Measurements from ENCODE around the gene THAP12. TPM values are rescaled to one million over a fixed set of nuclear protein-coding genes. Genes with fewer than 3 reads are reported as not detected.

THAP12 gene
- total RNA-seq, 6 experiments from 2014 or later: 11.5 to 15.8 (median 12.5) TPM

GRCh38 chr11:76394411-76394810, 13.5 kb upstream of the THAP12 start:
- intact Hi-C loops (cut with DNase I): no loop called here
- ATAC-seq: no peak
- H3K9me3 ChIP-seq: no peaks in the 10 kb centered on the region
- H3K4me1 ChIP-seq: no peaks in the 10 kb centered on the region
- no peaks in the 10 kb centered on the region for H3K36me3 ChIP-seq
- H3K27ac ChIP-seq: no peak overlapping the region
- DNase-seq: no peak
- no peak overlapping the region for H3K4me3 ChIP-seq
- TF ChIP-seq POLR2A (IDR thresholded peaks at IDR 0.05): no peak
- TF ChIP-seq, protein P1, sequence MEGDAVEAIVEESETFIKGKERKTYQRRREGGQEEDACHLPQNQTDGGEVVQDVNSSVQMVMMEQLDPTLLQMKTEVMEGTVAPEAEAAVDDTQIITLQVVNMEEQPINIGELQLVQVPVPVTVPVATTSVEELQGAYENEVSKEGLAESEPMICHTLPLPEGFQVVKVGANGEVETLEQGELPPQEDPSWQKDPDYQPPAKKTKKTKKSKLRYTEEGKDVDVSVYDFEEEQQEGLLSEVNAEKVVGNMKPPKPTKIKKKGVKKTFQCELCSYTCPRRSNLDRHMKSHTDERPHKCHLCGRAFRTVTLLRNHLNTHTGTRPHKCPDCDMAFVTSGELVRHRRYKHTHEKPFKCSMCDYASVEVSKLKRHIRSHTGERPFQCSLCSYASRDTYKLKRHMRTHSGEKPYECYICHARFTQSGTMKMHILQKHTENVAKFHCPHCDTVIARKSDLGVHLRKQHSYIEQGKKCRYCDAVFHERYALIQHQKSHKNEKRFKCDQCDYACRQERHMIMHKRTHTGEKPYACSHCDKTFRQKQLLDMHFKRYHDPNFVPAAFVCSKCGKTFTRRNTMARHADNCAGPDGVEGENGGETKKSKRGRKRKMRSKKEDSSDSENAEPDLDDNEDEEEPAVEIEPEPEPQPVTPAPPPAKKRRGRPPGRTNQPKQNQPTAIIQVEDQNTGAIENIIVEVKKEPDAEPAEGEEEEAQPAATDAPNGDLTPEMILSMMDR (IDR thresholded peaks at IDR 0.05): no peak
- H3K27me3 ChIP-seq: no peaks in the 10 kb centered on the region

DNA sequence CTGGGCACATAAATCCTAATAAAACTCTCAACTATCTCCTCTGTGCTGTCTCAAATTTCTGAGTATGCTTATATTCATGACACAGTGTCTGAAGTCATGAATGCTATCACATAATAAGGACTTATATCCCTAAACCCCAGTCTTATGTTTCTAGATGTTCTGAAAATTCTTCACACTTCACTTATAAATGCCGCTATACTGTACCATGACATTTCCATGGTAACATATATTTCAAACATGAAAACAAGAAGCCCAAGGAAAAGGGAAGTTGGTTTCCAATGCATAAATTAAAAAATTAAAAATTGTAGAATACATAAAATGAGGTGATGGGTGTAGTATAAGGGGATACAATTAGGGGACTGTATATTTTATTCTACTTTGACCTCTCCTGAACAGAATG, 11.9 kb upstream of the THAP12 start:
- no peak for TF ChIP-seq POLR2A (IDR thresholded peaks at IDR 0.05)
- TF ChIP-seq, protein P1 (IDR thresholded peaks at IDR 0.05): no peak
- WGBS (ENCODE audit: insufficient coverage, low coverage, low lambda C conversion rate, missing lambda C conversion rate): 69% methylated on average over 1 of the region's 1 CpG
- ATAC-seq (no peak), DNase-seq (no peak)
- intact Hi-C loops (cut with DNase I): no loop called here
- H3K4me1 ChIP-seq: no peaks in the 10 kb centered on the region
- no peaks in the 10 kb centered on the region for H3K9me3 ChIP-seq
- no peak overlapping the region for H3K4me3 ChIP-seq
- no peak overlapping the region for H3K27ac ChIP-seq
- H3K36me3 ChIP-seq: no peaks in the 10 kb centered on the region
- no peaks in the 10 kb centered on the region for H3K27me3 ChIP-seq

DNA sequence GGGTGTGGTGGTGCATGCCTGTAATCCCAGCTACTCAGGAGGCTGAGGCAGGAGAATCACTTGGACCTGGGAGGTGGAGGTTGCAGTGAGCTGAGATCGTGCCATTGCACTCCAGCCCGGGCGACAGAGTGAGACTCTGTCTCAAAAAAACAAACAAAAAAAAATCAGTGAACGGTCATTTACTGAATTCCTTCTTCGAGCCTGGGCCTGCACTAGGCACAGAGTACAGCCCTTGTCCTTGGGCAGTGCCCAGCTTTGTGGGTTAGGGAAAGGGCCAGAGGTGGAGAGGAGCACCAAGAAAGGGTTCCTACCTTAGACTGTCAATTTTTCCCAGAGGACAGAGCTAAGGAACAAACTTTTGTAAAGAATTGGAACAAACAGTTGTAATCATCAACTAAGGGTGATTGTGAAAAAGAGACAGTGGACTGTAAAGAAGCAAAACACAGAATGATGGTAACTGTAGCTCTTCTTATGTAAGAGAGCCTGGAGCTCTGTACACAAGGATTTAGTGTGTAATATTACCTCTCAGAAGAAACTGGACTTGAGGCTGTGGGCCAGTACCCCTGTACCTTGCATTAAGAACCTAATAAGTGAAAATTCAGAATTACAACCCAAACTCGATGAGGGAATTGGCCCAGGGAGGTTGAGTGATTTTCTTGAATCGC, 11.0 kb upstream of the THAP12 start:
- H3K27ac ChIP-seq: no peak overlapping the region
- DNase-seq (no peak), ATAC-seq (no peak)
- WGBS (ENCODE audit: insufficient coverage, low coverage, low lambda C conversion rate, missing lambda C conversion rate): 66% methylated on average over 4 of the region's 7 CpGs
- intact Hi-C loops (cut with DNase I): no loop called here
- no peaks in the 10 kb centered on the region for H3K4me1 ChIP-seq
- TF ChIP-seq, protein P1 (IDR thresholded peaks at IDR 0.05): no peak
- no peak for TF ChIP-seq POLR2A (IDR thresholded peaks at IDR 0.05)
- H3K36me3 ChIP-seq: no peaks in the 10 kb centered on the region
- no peaks in the 10 kb centered on the region for H3K9me3 ChIP-seq
- no peak overlapping the region for H3K4me3 ChIP-seq
- H3K27me3 ChIP-seq: no peaks in the 10 kb centered on the region

DNA sequence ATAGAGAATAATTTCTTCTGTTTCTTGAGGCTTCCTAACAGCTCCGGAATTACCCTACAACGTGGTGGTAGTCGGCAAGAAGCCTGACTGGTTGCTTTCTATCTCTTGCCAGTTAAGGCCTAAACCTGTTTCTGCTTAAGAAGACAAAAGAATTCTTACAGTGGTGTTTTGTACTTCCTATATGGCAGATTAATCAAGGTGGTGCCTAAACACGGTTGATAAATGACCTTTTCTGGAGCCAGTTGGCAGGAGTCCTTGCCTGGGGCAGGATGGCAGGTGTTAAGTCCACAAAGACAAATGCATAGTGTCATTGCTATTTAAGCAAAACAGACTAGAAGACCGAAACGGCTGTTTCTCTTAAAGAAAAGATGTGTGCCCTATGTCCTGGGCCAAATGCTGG, 10.1 kb upstream of the THAP12 start:
- Histone ChIP-seq H3K4me3 (no peak overlapping the region), H3K36me3 (no peaks in the 10 kb centered on the region), H3K4me1 (peaks cover 0 to 3% (median 2%) of the 10 kb centered on the region in 4 donors), H3K9me3 (no peaks in the 10 kb centered on the region), H3K27ac (no peak overlapping the region), H3K27me3 (no peaks in the 10 kb centered on the region)
- intact Hi-C loops (cut with DNase I): no loop called here
- DNase-seq: no peak
- ATAC-seq: no peak
- 56% methylated on average over 6 of the region's 6 CpGs for WGBS (ENCODE audit: insufficient coverage, low coverage, low lambda C conversion rate, missing lambda C conversion rate)
- TF ChIP-seq POLR2A (IDR thresholded peaks at IDR 0.05): no peak
- TF ChIP-seq, protein P1 (IDR thresholded peaks at IDR 0.05): no peak

GRCh38 chr11:76388408-76388807, 7.5 kb upstream of the THAP12 start:
- Histone ChIP-seq H3K4me3 (no peak overlapping the region), H3K27ac (no peak overlapping the region), H3K36me3 (no peaks in the 10 kb centered on the region), H3K27me3 (no peaks in the 10 kb centered on the region), H3K4me1 (peaks cover 0 to 9% (median 2%) of the 10 kb centered on the region in 4 donors), H3K9me3 (no peaks in the 10 kb centered on the region)
- ATAC-seq: no peak
- TF ChIP-seq, protein P1 (IDR thresholded peaks at IDR 0.05): no peak
- no peak for TF ChIP-seq POLR2A (IDR thresholded peaks at IDR 0.05)
- DNase-seq: no peak
- 100% methylated on average over 2 of the region's 2 CpGs for WGBS (ENCODE audit: insufficient coverage, low coverage, low lambda C conversion rate, missing lambda C conversion rate)
- intact Hi-C loops (cut with DNase I): no loop called here

All from right lobe of liver (tissue), 6 donors.